K562 (cell line): ENCODE measurements around the gene MBD3. TPM values are rescaled to one million over a fixed set of nuclear protein-coding genes. Genes with fewer than 3 reads are reported as not detected.

Experiments used
- BACH1 ChIP-seq: fragments of 200-800 bp; sonication (Bioruptor generic); IDR thresholded peaks from 2 replicates; pipeline ENCODE4 v1.6.1; 2016; ENCODE audit warnings: missing genetic modification characterization, missing compliant biosample characterization
- BHLHE40 ChIP-seq: IDR thresholded peaks from 2 replicates; pipeline ENCODE4 v1.6.1; 2011; ENCODE audit warnings: low read length, improper control_type of control experiment
- CBFA2T3 ChIP-seq: fragments of 450-650 bp; IDR thresholded peaks from 2 replicates; pipeline ENCODE4 v1.6.1; 2017
- CSDE1 ChIP-seq, 2 experiments: fragments of 450-650 bp; IDR thresholded peaks; 2 replicates each; pipeline ENCODE4 v1.6.1; 2016; ENCODE audit warnings: mild to moderate bottlenecking in 1 of 2
- EWSR1 ChIP-seq: fragments of 450-650 bp; IDR thresholded peaks from 2 replicates; pipeline ENCODE4 v1.6.1; 2018; ENCODE audit warnings: borderline replicate concordance, mild to moderate bottlenecking, low read depth, moderate library complexity; ENCODE audit not compliant: partially characterized antibody
- HDAC1 ChIP-seq, 2 experiments: fragments of 450-650 bp; IDR thresholded peaks; 2 replicates each; pipeline ENCODE4 v1.6.1; 2016 to 2017; ENCODE audit warnings: inconsistent platforms in 1 of 2, mild to moderate bottlenecking in 1 of 2, moderate library complexity in 1 of 2
- IRF2 ChIP-seq: sonication (generic); formaldehyde crosslinking; IDR thresholded peaks from 2 replicates; pipeline ENCODE4 v1.8.1; 2022; ENCODE audit warnings: mild to moderate bottlenecking, missing genetic modification reagents
- NR2C2 ChIP-seq, 2 experiments: fragments of 200-800 bp in 1 of 2; sonication (Bioruptor generic) in 1 of 2; sonication (generic) in 1 of 2; formaldehyde crosslinking in 1 of 2; IDR thresholded peaks; 2 replicates each; pipeline versions ENCODE4 v1.6.1 to v1.8.0; 2016 to 2022; ENCODE audit warnings: mild to moderate bottlenecking in 1 of 2, missing compliant biosample characterization in 1 of 2, missing genetic modification characterization in 1 of 2, missing genetic modification reagents in 1 of 2
- POLR2G ChIP-seq: fragments of 200-400 bp; formaldehyde crosslinking; IDR thresholded peaks from 2 replicates; pipeline ENCODE4 v1.6.1; 2017; ENCODE audit warnings: low read depth, mild to moderate bottlenecking, antibody characterized with exemption, low read length, moderate library complexity
- RBM17 ChIP-seq: fragments of 200-400 bp; formaldehyde crosslinking; IDR thresholded peaks from 2 replicates; pipeline ENCODE4 v1.6.1; 2017; ENCODE audit warnings: low read depth, mild to moderate bottlenecking, low read length, borderline replicate concordance
- SIRT6 ChIP-seq: IDR thresholded peaks from one replicate; pipeline ENCODE4 v1.6.1; 2012; ENCODE audit warnings: low read depth, mild to moderate bottlenecking, control low read depth, inconsistent platforms, low read length, moderate library complexity
- TFE3 ChIP-seq: fragments of 450-650 bp; formaldehyde crosslinking; IDR thresholded peaks from 2 replicates; pipeline ENCODE4 v1.4.0; 2020; ENCODE audit warnings: mild to moderate bottlenecking, mixed read lengths
- ZHX1 ChIP-seq: fragments of 150-350 bp; conservative IDR thresholded peaks from 2 replicates; pipeline ENCODE4 v1.6.1; 2014; ENCODE audit warnings: low read length
- ZNF197 ChIP-seq: fragments of 200-800 bp; sonication (Bioruptor generic); IDR thresholded peaks from 2 replicates; pipeline ENCODE4 v1.6.1; 2016; ENCODE audit warnings: low read depth, missing genetic modification characterization, missing compliant biosample characterization
- polyA plus RNA-seq, 8 experiments: library from polyadenylated mRNA; depleted of rRNA in 4 of 8; stranded (reverse) in 5 of 8; unstranded in 3 of 8; fragments of >200 nt; fragmentation: Nextera tagmentation in 2 of 8; fragmentation: Illumina TruSeq in 1 of 8; extraction: Ambion mirVana in 2 of 8; extraction: Trizol in 1 of 8; gene quantifications; 2 replicates each; pipeline versions ENCODE4 v1.2.1 to v1.2.3, GENCODE V29; 2011 to 2014; ENCODE audit warnings: inconsistent platforms in 1 of 8, missing spikeins in 1 of 8
- total RNA-seq, 7 experiments: library from RNA; depleted of rRNA in 6 of 7; stranded (reverse); fragments of >200 nt in 6 of 7; fragmentation: Illumina TruSeq in 2 of 7; extraction: Trizol in 2 of 7; gene quantifications; 2 replicates each; pipeline versions ENCODE4 v1.2.1 to v1.2.3, GENCODE V29; 2011 to 2021; ENCODE audit warnings: low replicate concordance in 1 of 7
- TF ChIP-seq, protein P1 (sequence below): fragments of 250-450 bp; sonication (Bioruptor Pico); IDR thresholded peaks from 2 replicates; pipeline ENCODE4 v1.5.0; 2021
- TF ChIP-seq, protein P2 (sequence below): fragments of 250-450 bp; sonication (Bioruptor Pico); IDR thresholded peaks from 2 replicates; pipeline ENCODE4 v1.5.0; 2021; ENCODE audit warnings: mild to moderate bottlenecking, borderline replicate concordance
- TF ChIP-seq, protein P3 (sequence below): sonication (generic); formaldehyde crosslinking; IDR thresholded peaks from 2 replicates; pipeline ENCODE4 v1.8.1; 2023; ENCODE audit warnings: mild to moderate bottlenecking, missing genetic modification reagents

MBD3 gene
- total and polyA plus RNA-seq, 9 of the 15 experiments (the other 6 are each of a cell fraction or from before 2014, with no cell fraction given), result 0.24 to 137 (median 30.9) TPM

DNA sequence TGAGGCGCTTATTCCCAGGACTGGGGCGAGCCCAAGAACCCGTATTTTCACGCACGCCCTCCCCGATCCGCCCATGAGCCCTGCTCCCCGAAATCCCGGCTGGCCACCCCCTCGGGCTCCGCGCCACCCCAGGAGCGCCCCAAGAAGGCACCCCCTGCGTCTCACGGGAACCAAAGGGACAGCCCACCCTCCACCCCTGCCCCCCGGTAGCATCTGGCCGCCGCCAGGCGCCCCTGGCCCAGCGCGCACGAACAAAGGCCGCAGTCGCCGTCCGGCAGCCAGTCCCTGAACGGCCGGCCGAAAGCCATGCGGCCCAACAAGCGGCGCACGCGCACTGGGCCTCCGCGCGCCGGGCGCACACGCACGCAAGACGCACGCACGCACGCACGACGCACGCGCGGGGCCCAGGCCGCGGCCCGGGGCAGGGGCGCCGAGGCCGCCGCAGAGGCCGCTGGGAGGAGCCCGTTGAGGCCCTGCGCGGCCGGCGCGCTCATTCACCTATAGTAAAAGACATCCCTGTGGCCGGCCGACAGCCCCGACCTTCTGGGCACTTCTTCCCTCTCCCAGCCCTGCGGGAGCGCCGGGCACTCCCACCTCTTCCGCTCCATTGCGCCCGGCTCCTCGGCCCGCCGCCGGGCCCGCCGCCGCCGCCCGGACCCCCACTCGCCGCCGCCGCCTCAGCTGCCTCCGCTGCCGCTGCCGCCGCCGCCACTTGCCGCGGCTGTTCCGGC is 476 bp downstream of the MBD3 start (continued):
- TF ChIP-seq SIRT6 (no peak), EWSR1 (no peak), ZNF197 (CRISPR knock-in tag) (no peak), CBFA2T3 (no peak), RBM17 (no peak), BHLHE40 (peak; percentile 80), NR2C2 (CRISPR knock-in tag; IDR thresholded peaks at IDR 0.05) (0 out of 2 replicates have a peak, but pooled peaks have one; percentile 24), NR2C2 (tag; IDR thresholded peaks at IDR 0.05) (peak; percentile 77; the same call in 1 of the 2 replicates), TFE3 (CRISPR knock-in tag) (no peak), IRF2 (CRISPR knock-in tag) (no peak), ZHX1 (no peak), BACH1 (tag) (no peak), POLR2G (peak; percentile 87), HDAC1 (IDR thresholded peaks at IDR 0.05) (peak in 1 of 2 experiments; percentile 81; a peak in 2 of 4 replicates), CSDE1 (IDR thresholded peaks at IDR 0.05) (no peak)
- TF ChIP-seq, protein P1, sequence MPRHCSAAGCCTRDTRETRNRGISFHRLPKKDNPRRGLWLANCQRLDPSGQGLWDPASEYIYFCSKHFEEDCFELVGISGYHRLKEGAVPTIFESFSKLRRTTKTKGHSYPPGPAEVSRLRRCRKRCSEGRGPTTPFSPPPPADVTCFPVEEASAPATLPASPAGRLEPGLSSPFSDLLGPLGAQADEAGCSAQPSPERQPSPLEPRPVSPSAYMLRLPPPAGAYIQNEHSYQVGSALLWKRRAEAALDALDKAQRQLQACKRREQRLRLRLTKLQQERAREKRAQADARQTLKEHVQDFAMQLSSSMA (CRISPR knock-in tag), result 0 out of 2 replicates have a peak, but pooled peaks have one; percentile 47
- TF ChIP-seq, protein P2, sequence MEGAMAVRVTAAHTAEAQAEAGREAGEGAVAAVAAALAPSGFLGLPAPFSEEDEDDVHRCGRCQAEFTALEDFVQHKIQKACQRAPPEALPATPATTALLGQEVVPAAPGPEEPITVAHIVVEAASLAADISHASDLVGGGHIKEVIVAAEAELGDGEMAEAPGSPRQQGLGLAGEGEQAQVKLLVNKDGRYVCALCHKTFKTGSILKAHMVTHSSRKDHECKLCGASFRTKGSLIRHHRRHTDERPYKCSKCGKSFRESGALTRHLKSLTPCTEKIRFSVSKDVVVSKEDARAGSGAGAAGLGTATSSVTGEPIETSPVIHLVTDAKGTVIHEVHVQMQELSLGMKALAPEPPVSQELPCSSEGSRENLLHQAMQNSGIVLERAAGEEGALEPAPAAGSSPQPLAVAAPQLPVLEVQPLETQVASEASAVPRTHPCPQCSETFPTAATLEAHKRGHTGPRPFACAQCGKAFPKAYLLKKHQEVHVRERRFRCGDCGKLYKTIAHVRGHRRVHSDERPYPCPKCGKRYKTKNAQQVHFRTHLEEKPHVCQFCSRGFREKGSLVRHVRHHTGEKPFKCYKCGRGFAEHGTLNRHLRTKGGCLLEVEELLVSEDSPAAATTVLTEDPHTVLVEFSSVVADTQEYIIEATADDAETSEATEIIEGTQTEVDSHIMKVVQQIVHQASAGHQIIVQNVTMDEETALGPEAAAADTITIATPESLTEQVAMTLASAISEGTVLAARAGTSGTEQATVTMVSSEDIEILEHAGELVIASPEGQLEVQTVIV, result no peak
- TF ChIP-seq, protein P3, sequence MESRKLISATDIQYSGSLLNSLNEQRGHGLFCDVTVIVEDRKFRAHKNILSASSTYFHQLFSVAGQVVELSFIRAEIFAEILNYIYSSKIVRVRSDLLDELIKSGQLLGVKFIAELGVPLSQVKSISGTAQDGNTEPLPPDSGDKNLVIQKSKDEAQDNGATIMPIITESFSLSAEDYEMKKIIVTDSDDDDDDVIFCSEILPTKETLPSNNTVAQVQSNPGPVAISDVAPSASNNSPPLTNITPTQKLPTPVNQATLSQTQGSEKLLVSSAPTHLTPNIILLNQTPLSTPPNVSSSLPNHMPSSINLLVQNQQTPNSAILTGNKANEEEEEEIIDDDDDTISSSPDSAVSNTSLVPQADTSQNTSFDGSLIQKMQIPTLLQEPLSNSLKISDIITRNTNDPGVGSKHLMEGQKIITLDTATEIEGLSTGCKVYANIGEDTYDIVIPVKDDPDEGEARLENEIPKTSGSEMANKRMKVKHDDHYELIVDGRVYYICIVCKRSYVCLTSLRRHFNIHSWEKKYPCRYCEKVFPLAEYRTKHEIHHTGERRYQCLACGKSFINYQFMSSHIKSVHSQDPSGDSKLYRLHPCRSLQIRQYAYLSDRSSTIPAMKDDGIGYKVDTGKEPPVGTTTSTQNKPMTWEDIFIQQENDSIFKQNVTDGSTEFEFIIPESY (CRISPR knock-in tag), result no peak
